MM.1S (cell line): ENCODE measurements around the gene TSGA10IP.

ENCODE experiments used
- DNase-seq: peaks from one replicate; pipeline ENCODE4 v3.0.0-alpha.2; 2015
- H2AFZ ChIP-seq: fragments of 300-600 bp; sonication (generic); 2 replicates; pipeline ENCODE4 v1.6.0; 2016; ENCODE audit warnings: antibody characterized with exemption, low read length
- H3F3A ChIP-seq: fragments of 300-600 bp; sonication (generic); 2 replicates; pipeline ENCODE4 v1.6.1; 2016; ENCODE audit warnings: mild to moderate bottlenecking, antibody characterized with exemption, low read length, moderate library complexity, mixed read lengths; ENCODE audit not compliant: insufficient read depth
- H3K27ac ChIP-seq: fragments of 300-600 bp; sonication (generic); 2 replicates; pipeline ENCODE4 v1.5.1; 2016; ENCODE audit warnings: mild to moderate bottlenecking, low read length
- H3K27me3 ChIP-seq: fragments of 300-600 bp; sonication (generic); replicated peaks from 2 replicates; pipeline ENCODE4 v1.6.0; 2016; ENCODE audit warnings: low read length; ENCODE audit not compliant: insufficient read depth
- H3K36me3 ChIP-seq: fragments of 300-600 bp; sonication (generic); replicated peaks from 2 replicates; pipeline ENCODE4 v1.6.1; 2016; ENCODE audit warnings: mild to moderate bottlenecking, low read length, mixed read lengths; ENCODE audit not compliant: insufficient read depth
- H3K4me1 ChIP-seq: fragments of 300-600 bp; sonication (generic); 2 replicates; pipeline ENCODE4 v1.6.1; 2016; ENCODE audit warnings: low read length, mixed read lengths
- H3K4me2 ChIP-seq: fragments of 300-600 bp; sonication (generic); 2 replicates; pipeline ENCODE4 v1.6.0; 2016; ENCODE audit warnings: low read depth, low read length
- H3K4me3 ChIP-seq: fragments of 300-600 bp; sonication (generic); 2 replicates; pipeline ENCODE4 v1.5.1; 2016; ENCODE audit warnings: low read length, mixed read lengths
- H3K79me2 ChIP-seq: fragments of 300-600 bp; sonication (generic); 2 replicates; pipeline ENCODE4 v1.6.1; 2016; ENCODE audit warnings: mixed run types, low read length, mixed read lengths
- H3K9ac ChIP-seq: fragments of 300-600 bp; sonication (generic); 2 replicates; pipeline ENCODE4 v1.6.1; 2016; ENCODE audit warnings: low read length, mixed read lengths
- H3K9me2 ChIP-seq: fragments of 300-600 bp; sonication (generic); replicated peaks from 2 replicates; pipeline ENCODE4 v1.6.1; 2016; ENCODE audit warnings: mild to moderate bottlenecking, low read length, mixed read lengths; ENCODE audit not compliant: insufficient read depth
- H3K9me3 ChIP-seq: fragments of 300-600 bp; sonication (generic); replicated peaks from 2 replicates; pipeline ENCODE4 v1.6.1; 2016; ENCODE audit warnings: mild to moderate bottlenecking, low read length, mixed read lengths; ENCODE audit not compliant: insufficient read depth
- H4K20me1 ChIP-seq: fragments of 300-600 bp; sonication (generic); 2 replicates; pipeline ENCODE4 v1.6.1; 2016; ENCODE audit warnings: mild to moderate bottlenecking, low read length, moderate library complexity, mixed read lengths; ENCODE audit not compliant: insufficient read depth
- CTCF ChIP-seq: fragments of 300-600 bp; sonication (generic); IDR thresholded peaks from 2 replicates; pipeline ENCODE4 v1.5.1; 2016; ENCODE audit warnings: antibody characterized with exemption, low read length, mixed read lengths
- EZH2 ChIP-seq: fragments of 300-600 bp; sonication (generic); optimal IDR thresholded peaks from 2 replicates; pipeline ENCODE3; 2017; ENCODE audit warnings: low read depth, mild to moderate bottlenecking, antibody characterized with exemption, low read length, mixed read lengths
- EZH2phosphoT487 ChIP-seq: fragments of 300-600 bp; sonication (generic); IDR thresholded peaks from 2 replicates; pipeline ENCODE4 v1.6.1; 2018; ENCODE audit warnings: antibody characterized with exemption, low read length

TSGA10IP gene

GRCh38 chr11:65897020-65897471 lies 48.2 kb upstream of the TSGA10IP start:
- Histone ChIP-seq H3K9ac (no peak overlapping the region), H3K4me2 (no peak overlapping the region), H3K27me3 (peaks cover 11% of the 10 kb centered on the region), H3K4me1 (peaks cover 27% of the 10 kb centered on the region), H3K79me2 (peaks cover under 1% of the 10 kb centered on the region; the same call in 1 of the 2 replicates), H3K9me2 (no peaks in the 10 kb centered on the region), H3F3A (peaks cover 19% of the 10 kb centered on the region; the same call in 1 of the 2 replicates), H3K9me3 (no peaks in the 10 kb centered on the region), H2AFZ (no peak overlapping the region), H3K36me3 (no peaks in the 10 kb centered on the region), H3K4me3 (no peak overlapping the region), H4K20me1 (no peaks in the 10 kb centered on the region), H3K27ac (no peak overlapping the region)
- TF ChIP-seq EZH2 (no peak), CTCF (no peak), EZH2phosphoT487 (no peak)
- no peak for DNase-seq

- Histone ChIP-seq H3K79me2 (no peaks in the 10 kb centered on the region), H3K9me3 (no peaks in the 10 kb centered on the region), H3K4me3 (no peak overlapping the region), H3F3A (peaks cover 19% of the 10 kb centered on the region; the same call in 1 of the 2 replicates), H3K27me3 (peaks cover 11% of the 10 kb centered on the region), H3K4me2 (no peak overlapping the region), H3K9ac (no peak overlapping the region), H4K20me1 (no peaks in the 10 kb centered on the region), H3K27ac (no peak overlapping the region), H2AFZ (no peak overlapping the region), H3K36me3 (no peaks in the 10 kb centered on the region), H3K4me1 (peaks cover 27% of the 10 kb centered on the region), H3K9me2 (no peaks in the 10 kb centered on the region)
- DNase-seq = no peak
- TF ChIP-seq EZH2phosphoT487 (no peak), CTCF (no peak), EZH2 (no peak)
These were observed 46.5 kb upstream of the TSGA10IP start for GRCh38 chr11:65898656-65899355.

- Histone ChIP-seq H3K27me3 (peaks cover 11% of the 10 kb centered on the region), H3K79me2 (no peaks in the 10 kb centered on the region), H3K27ac (no peak overlapping the region), H3K4me3 (peak overlapping the region; percentile 59), H3K36me3 (no peaks in the 10 kb centered on the region), H3F3A (peaks cover 13% of the 10 kb centered on the region; the same call in 1 of the 2 replicates), H3K9me2 (no peaks in the 10 kb centered on the region), H3K9me3 (no peaks in the 10 kb centered on the region), H2AFZ (no peak overlapping the region), H3K4me2 (peak overlapping the region; percentile 76), H3K9ac (peak overlapping the region; percentile 58; the same call in 1 of the 2 replicates), H3K4me1 (peaks cover 26% of the 10 kb centered on the region), H4K20me1 (no peaks in the 10 kb centered on the region)
- TF ChIP-seq CTCF = no peak
- no peak for TF ChIP-seq EZH2phosphoT487
- TF ChIP-seq EZH2 = no peak
- no peak for DNase-seq
These were observed 45.7 kb upstream of the TSGA10IP start for GRCh38 chr11:65899356-65900124.
